ENCODE results near the gene HES2.
"Not testable (repeated sequence)": the region's sequence is repeated elsewhere in the genome, so short reads cannot be mapped to it uniquely, and the experiment has no call there.

HES2 gene

GRCh38 chr1:6409053-6409452 is 10.7 kb downstream of the HES2 start:
- no peak for DNase-seq
- TF ChIP-seq GATA1 (IDR thresholded peaks at IDR 0.05; ENCODE audit: low read depth, low read length) (no peak), POLR2A (IDR thresholded peaks at IDR 0.05; ENCODE audit: low read length) (no peak)

- no peak for DNase-seq
- TF ChIP-seq GATA1 (IDR thresholded peaks at IDR 0.05; ENCODE audit: low read depth, low read length) = no peak
- TF ChIP-seq POLR2A (IDR thresholded peaks at IDR 0.05; ENCODE audit: low read length) = no peak
Observed at GRCh38 chr1:6408023-6408422, 11.7 kb downstream of the HES2 start.

- TF ChIP-seq GATA1 (IDR thresholded peaks at IDR 0.05; ENCODE audit: low read depth, low read length) = no peak
- DNase-seq = no peak
Observed at GRCh38 chr1:6401673-6402072, 18.0 kb downstream of the HES2 start.

- TF ChIP-seq POLR2A (IDR thresholded peaks at IDR 0.05; ENCODE audit: low read length) (no peak), GATA1 (IDR thresholded peaks at IDR 0.05; ENCODE audit: low read depth, low read length) (no peak)
- no peak for DNase-seq
Observed at GRCh38 chr1:6399294-6399693, 20.4 kb downstream of the HES2 start.

GRCh38 chr1:6397844-6398441 is 21.8 kb downstream of the HES2 start:
- no peak for DNase-seq
- TF ChIP-seq GATA1 (IDR thresholded peaks at IDR 0.05; ENCODE audit: low read depth, low read length) = no peak
- TF ChIP-seq POLR2A (IDR thresholded peaks at IDR 0.05; ENCODE audit: low read length) = no peak

- TF ChIP-seq GATA1 (IDR thresholded peaks at IDR 0.05; ENCODE audit: low read depth, low read length) (no peak), POLR2A (IDR thresholded peaks at IDR 0.05; ENCODE audit: low read length) (no peak)
- peak in 1 of 2 experiments; percentile 23 for DNase-seq
Observed at GRCh38 chr1:6396998-6397397, 22.7 kb downstream of the HES2 start.

- not testable (repeated sequence) for DNase-seq
Observed at GRCh38 chr1:6395781-6396244, 23.9 kb downstream of the HES2 start.

- not testable (repeated sequence) for DNase-seq
Observed at GRCh38 chr1:6395130-6395529, 24.6 kb downstream of the HES2 start.

GRCh38 chr1:6393400-6394187 is 26.1 kb downstream of the HES2 start, which contains the start of gene ACOT7:
ACOT7 (minus strand) TSS chr1:6393767; CDS start chr1:6393399, 368 bp downstream.
- TF ChIP-seq GATA1 (IDR thresholded peaks at IDR 0.05; ENCODE audit: low read depth, low read length) (no peak), POLR2A (IDR thresholded peaks at IDR 0.05; ENCODE audit: low read length) (peak; percentile 66)
- DNase-seq = peak; percentile 93 to 94

DNA sequence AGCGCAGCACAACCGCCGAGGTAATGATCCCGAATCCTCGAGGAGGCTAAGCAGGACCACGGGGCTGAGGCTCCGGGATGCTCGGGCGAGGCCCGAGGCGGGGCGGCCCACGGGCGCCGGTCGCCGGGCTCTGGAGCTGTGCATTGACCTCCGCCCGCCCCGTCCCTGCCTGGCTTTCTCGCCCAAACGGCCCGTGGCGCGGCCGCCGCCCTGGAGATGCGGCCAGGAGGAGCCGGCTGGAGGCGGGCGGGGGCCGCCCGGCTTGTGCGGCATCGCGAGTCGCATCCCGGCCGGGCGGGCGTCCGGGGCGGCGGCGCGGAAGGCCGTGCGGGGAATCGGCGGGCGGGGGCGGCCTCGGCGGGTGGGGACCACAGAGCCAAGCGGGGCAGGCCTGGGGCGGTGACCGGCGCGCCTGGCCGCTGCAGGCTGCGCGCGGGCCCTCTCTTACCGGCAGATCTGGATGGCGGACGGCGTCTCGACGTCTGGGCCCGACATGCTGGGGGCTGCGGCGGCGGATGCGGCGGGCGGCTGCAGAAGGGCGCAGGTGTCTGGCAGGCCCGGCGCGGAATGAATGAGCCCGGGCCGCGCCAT is 26.8 kb downstream of the HES2 start:
- DNase-seq = no peak
- no peak for TF ChIP-seq POLR2A (IDR thresholded peaks at IDR 0.05; ENCODE audit: low read length)
- no peak for TF ChIP-seq GATA1 (IDR thresholded peaks at IDR 0.05; ENCODE audit: low read depth, low read length)

DNA sequence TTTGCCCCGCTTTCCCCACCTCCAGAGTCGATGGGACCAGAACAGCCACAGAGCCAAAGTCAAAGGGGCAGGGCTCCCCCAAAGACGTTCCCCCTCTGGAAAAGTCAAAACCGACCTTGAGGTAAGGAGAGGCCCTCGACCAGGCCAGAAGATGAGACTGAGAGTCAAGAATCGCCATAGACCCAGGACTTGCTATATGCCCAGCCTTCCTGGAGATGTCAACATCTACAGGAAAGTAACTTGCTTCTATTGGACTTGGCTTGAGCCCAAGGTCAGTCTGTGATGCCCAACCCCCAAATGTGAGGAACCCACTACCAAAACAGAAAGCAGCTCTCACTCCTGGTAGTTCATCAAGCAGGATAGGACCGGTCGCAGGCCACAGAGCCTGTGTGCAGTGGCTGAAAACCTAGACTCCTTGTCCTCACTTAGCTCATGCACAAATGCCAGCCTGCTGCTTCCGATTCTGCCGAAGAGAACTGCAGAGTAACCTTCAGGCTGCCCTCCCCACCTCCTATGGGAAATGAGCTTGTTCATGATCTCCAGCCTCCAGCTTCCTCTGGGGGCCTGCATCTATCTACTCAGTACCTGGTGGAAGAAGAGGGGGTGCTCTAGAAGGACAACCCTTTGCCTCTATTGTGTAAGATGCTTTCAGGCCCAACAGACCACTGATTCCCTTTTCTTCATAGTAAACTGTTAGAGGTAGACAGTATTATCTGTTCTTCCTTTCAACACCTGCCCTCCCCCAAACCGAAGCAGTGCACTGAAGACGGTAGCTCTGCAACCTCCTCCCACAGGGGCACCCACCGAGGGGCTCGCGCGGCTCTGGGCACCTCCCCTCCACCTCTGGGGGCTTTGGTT is 27.5 kb downstream of the HES2 start:
- TF ChIP-seq GATA1 (IDR thresholded peaks at IDR 0.05; ENCODE audit: low read depth, low read length) (no peak), POLR2A (IDR thresholded peaks at IDR 0.05; ENCODE audit: low read length) (no peak)
- DNase-seq = peak in 1 of 2 experiments; percentile 36

DNA sequence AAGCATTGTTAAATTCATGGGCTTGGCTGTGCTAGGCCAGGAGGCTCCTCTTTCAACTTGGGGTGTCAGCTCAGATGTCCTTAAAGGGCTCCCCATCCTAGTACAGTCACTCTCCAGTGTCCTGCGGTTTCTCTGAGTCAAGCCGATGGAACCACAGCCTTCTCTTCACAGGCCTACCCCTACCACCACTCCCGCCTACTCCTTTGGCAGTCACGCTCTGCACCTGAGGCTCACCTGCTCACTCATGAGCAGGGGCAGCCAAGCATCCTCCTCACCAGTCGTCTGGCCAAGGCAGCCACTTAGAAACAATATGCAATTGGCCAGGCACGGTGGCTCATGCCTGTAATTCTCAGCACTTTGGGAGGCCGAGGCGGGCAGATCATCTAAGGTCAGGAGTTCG is 29.7 kb downstream of the HES2 start:
- TF ChIP-seq GATA1 (IDR thresholded peaks at IDR 0.05; ENCODE audit: low read depth, low read length) (no peak), POLR2A (IDR thresholded peaks at IDR 0.05; ENCODE audit: low read length) (no peak)
- DNase-seq = no peak

DNA sequence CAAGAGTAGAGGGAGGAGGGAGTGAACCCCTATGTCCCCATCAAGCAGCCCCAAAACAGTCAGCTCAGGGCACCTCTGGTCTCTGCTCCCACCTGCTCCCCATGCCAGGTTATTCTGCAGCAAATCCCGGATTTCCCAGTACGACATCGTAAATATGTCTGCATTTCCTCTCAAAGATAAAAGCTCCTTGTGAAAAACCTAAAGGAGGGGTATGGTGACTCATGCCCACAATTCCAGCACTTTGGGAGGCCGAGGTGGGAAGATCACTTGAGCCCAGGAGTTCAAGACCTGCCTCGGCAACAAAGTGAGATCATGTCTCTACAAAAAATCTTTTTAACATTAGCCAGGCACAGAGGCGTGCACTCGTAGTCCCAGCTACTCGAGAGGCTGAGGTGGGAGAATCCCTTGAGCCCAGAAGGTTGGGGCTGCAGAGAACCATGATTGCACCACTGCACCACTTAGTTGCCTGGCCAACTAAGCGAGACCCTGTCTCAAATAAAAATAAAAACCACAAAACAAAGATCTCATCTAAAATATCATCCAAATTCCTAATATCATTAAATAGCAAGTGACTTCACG is 33.3 kb downstream of the HES2 start:
- no peak for DNase-seq
- TF ChIP-seq GATA1 (IDR thresholded peaks at IDR 0.05; ENCODE audit: low read depth, low read length) = no peak
- no peak for TF ChIP-seq POLR2A (IDR thresholded peaks at IDR 0.05; ENCODE audit: low read length)
